H1 (cell line): ENCODE results near the gene MACF1. TPM values are rescaled to one million over a fixed set of nuclear protein-coding genes. Genes with fewer than 3 reads are reported as not detected.

Experiments used
- CTCF ChIA-PET: fragments of 300-600 bp; sonication (Branson Sonifier 250); formaldehyde crosslinking; loops from one replicate; lab custom pipeline; 2021; ENCODE audit not compliant: partially characterized antibody; lab: Charles Lee
- POLR2A ChIA-PET: fragments of 300-600 bp; sonication (Branson Sonifier 250); formaldehyde crosslinking; loops from one replicate; lab custom pipeline; 2021; ENCODE audit warnings: inconsistent platforms; ENCODE audit not compliant: partially characterized antibody; lab: Charles Lee
- DNase-seq, 2 experiments: peaks; one replicate each; pipeline versions ENCODE4 v3.0.0 to v3.0.0-alpha.2; 2010 to 2022; ENCODE audit warnings: low spot score in 2 of 2, low read depth in 1 of 2, mixed read lengths in 1 of 2
- FAIRE-seq: peaks from 2 replicates; lab custom pipeline; 2011; peaks lifted over from hg19 to GRCh38; lab: Jason Lieb, UNC
- H2AFZ ChIP-seq: 2 replicates; pipeline ENCODE4 v1.8.1; 2012; ENCODE audit warnings: low read length, inconsistent platforms
- H2AK5ac ChIP-seq: 2 replicates; pipeline ENCODE4 v1.6.1; 2013; ENCODE audit warnings: low read depth, low read length
- H2BK120ac ChIP-seq: replicated peaks from 2 replicates; pipeline ENCODE3; 2013; ENCODE audit warnings: low read depth, low read length, inconsistent platforms
- H2BK12ac ChIP-seq: 2 replicates; pipeline ENCODE4 v1.6.1; 2013; ENCODE audit warnings: low read depth, low read length
- H2BK15ac ChIP-seq: 2 replicates; pipeline ENCODE4 v1.6.1; 2013; ENCODE audit warnings: low read length
- H2BK20ac ChIP-seq: 2 replicates; pipeline ENCODE4 v1.6.1; 2013; ENCODE audit warnings: low read length
- H2BK5ac ChIP-seq: 2 replicates; pipeline ENCODE4 v1.6.1; 2013; ENCODE audit warnings: low read depth, low read length
- H3K14ac ChIP-seq: 2 replicates; pipeline ENCODE4 v1.6.1; 2013; ENCODE audit warnings: inconsistent platforms; ENCODE audit not compliant: insufficient read length
- H3K18ac ChIP-seq: 2 replicates; pipeline ENCODE4 v1.6.1; 2013; ENCODE audit warnings: low read length; ENCODE audit errors: extremely low read depth
- H3K23ac ChIP-seq: 2 replicates; pipeline ENCODE4 v1.6.1; 2013; ENCODE audit warnings: inconsistent platforms; ENCODE audit not compliant: insufficient read length
- H3K23me2 ChIP-seq: 2 replicates; pipeline ENCODE4 v1.6.1; 2013; ENCODE audit warnings: low read depth, low read length
- H3K27ac ChIP-seq: 2 replicates; pipeline ENCODE4 v1.6.1; 2011; ENCODE audit warnings: low read depth, low read length, inconsistent platforms
- H3K27me3 ChIP-seq, 4 experiments: replicated peaks in 1 of 4; 1 replicate in 1 of 4; 2 replicates in 3 of 4; pipeline versions ENCODE4 v1.6.1 to v1.8.1; 2011 to 2013; ENCODE audit warnings: low read length in 3 of 4, mild to moderate bottlenecking in 3 of 4, inconsistent platforms in 2 of 4, mixed read lengths in 2 of 4, moderate library complexity in 1 of 4; ENCODE audit not compliant: control insufficient read depth in 3 of 4, insufficient read depth in 3 of 4; ENCODE audit errors: extremely low read depth in 1 of 4
- H3K36me3 ChIP-seq, 4 experiments: 2 replicates each; pipeline versions ENCODE4 v1.6.1 to v1.8.1; 2011 to 2013; ENCODE audit warnings: mild to moderate bottlenecking in 4 of 4, low read length in 3 of 4, moderate library complexity in 2 of 4, control low read depth in 1 of 4, inconsistent platforms in 1 of 4; ENCODE audit not compliant: insufficient read depth in 4 of 4, control insufficient read depth in 2 of 4
- H3K4ac ChIP-seq: replicated peaks from 2 replicates; pipeline ENCODE3; 2013; ENCODE audit warnings: low read length, low read depth, mixed read lengths, inconsistent platforms; ENCODE audit not compliant: insufficient read length
- H3K4me1 ChIP-seq, 4 experiments: replicated peaks in 1 of 4; 1 replicate in 1 of 4; 2 replicates in 3 of 4; pipeline versions ENCODE4 v1.6.1 to v1.8.1; 2011 to 2013; ENCODE audit warnings: low read length in 3 of 4, inconsistent platforms in 2 of 4, mixed read lengths in 1 of 4; ENCODE audit not compliant: insufficient read depth in 4 of 4, control insufficient read depth in 3 of 4
- H3K4me2 ChIP-seq, 2 experiments: 2 replicates each; pipeline versions ENCODE4 v1.6.1 to v1.8.1; 2011 to 2013; ENCODE audit warnings: low read depth in 2 of 2, low read length in 2 of 2, control low read depth in 1 of 2, inconsistent platforms in 1 of 2, mild to moderate bottlenecking in 1 of 2; ENCODE audit not compliant: insufficient read depth in 1 of 2
- H3K4me3 ChIP-seq, 4 experiments: fragments of 200-600, 300-600 bp in 1 of 4; sonication (generic), shearing (Covaris generic), sonication (Bioruptor Twin) in 1 of 4; 2 replicates each; pipeline versions ENCODE4 v1.5.1 to v1.8.1; 2011 to 2016; ENCODE audit warnings: low read length in 4 of 4, low read depth in 3 of 4, control low read depth in 2 of 4, inconsistent platforms in 2 of 4, mild to moderate bottlenecking in 2 of 4, mixed read lengths in 1 of 4, moderate library complexity in 1 of 4; ENCODE audit not compliant: insufficient read depth in 2 of 4; ENCODE audit errors: extremely low read depth in 1 of 4
- H3K56ac ChIP-seq: replicated peaks from 2 replicates; pipeline ENCODE3; 2013; ENCODE audit warnings: low read depth, mild to moderate bottlenecking, mixed read lengths, low read length, inconsistent platforms; ENCODE audit not compliant: insufficient read length
- H3K79me1 ChIP-seq: 2 replicates; pipeline ENCODE4 v1.6.1; 2013; ENCODE audit warnings: low read depth, low read length, control low read depth
- H3K79me2 ChIP-seq, 2 experiments: 2 replicates each; pipeline versions ENCODE4 v1.6.1 to v1.8.1; 2012 to 2013; ENCODE audit warnings: low read length in 2 of 2, mild to moderate bottlenecking in 2 of 2, inconsistent platforms in 1 of 2; ENCODE audit not compliant: insufficient read depth in 2 of 2, control insufficient read depth in 1 of 2
- H3K9ac ChIP-seq, 4 experiments: replicated peaks in 1 of 4; 1 replicate in 1 of 4; 2 replicates in 3 of 4; pipeline versions ENCODE4 v1.6.1 to v1.8.1; 2011 to 2013; ENCODE audit warnings: low read depth in 3 of 4, low read length in 3 of 4, control low read depth in 2 of 4, mild to moderate bottlenecking in 2 of 4, moderate library complexity in 2 of 4, inconsistent platforms in 1 of 4; ENCODE audit errors: extremely low read depth in 1 of 4
- H3K9me3 ChIP-seq, 2 experiments: 2 replicates each; pipeline versions ENCODE4 v1.6.1 to v1.8.1; 2012 to 2013; ENCODE audit warnings: mild to moderate bottlenecking in 2 of 2, moderate library complexity in 2 of 2, control low read depth in 1 of 2, inconsistent platforms in 1 of 2, low read depth in 1 of 2, low read length in 1 of 2, mixed read lengths in 1 of 2; ENCODE audit not compliant: insufficient read depth in 2 of 2
- H4K20me1 ChIP-seq, 2 experiments: replicated peaks in 1 of 2; 2 replicates each; pipeline versions ENCODE3 to v1.8.1; 2011 to 2013; ENCODE audit warnings: inconsistent platforms in 2 of 2, low read length in 2 of 2, mild to moderate bottlenecking in 1 of 2; ENCODE audit not compliant: insufficient read depth in 2 of 2, control insufficient read depth in 1 of 2
- H4K5ac ChIP-seq: 2 replicates; pipeline ENCODE4 v1.6.1; 2013; ENCODE audit warnings: low read length, low read depth, mixed read lengths, inconsistent platforms; ENCODE audit not compliant: insufficient read length
- H4K8ac ChIP-seq: 2 replicates; pipeline ENCODE4 v1.8.0; 2013; ENCODE audit warnings: mild to moderate bottlenecking, moderate library complexity, low read length, inconsistent platforms; ENCODE audit not compliant: insufficient read depth; ENCODE audit errors: extremely low read depth
- H4K91ac ChIP-seq: replicated peaks from 2 replicates; pipeline ENCODE3; 2013; ENCODE audit warnings: low read length, mixed read lengths, inconsistent platforms; ENCODE audit not compliant: insufficient read length
- ASH2L ChIP-seq: fragments of 200-600, 300-600 bp; sonication (generic); IDR thresholded peaks from one replicate; pipeline ENCODE4 v1.7.1; 2017; ENCODE audit warnings: low read length
- BACH1 ChIP-seq: IDR thresholded peaks from 2 replicates; pipeline ENCODE4 v1.6.1; 2012; ENCODE audit warnings: low read length, improper control_type of control experiment
- CREB1 ChIP-seq: IDR thresholded peaks from 2 replicates; pipeline ENCODE4 v1.6.1; 2012; ENCODE audit warnings: inconsistent platforms
- FOSL1 ChIP-seq: IDR thresholded peaks from 2 replicates; pipeline ENCODE4 v1.6.1; 2011; ENCODE audit warnings: mild to moderate bottlenecking, low read depth, low read length, moderate library complexity; ENCODE audit not compliant: insufficient read depth
- JUND ChIP-seq: IDR thresholded peaks from 2 replicates; pipeline ENCODE4 v1.6.1; 2011; ENCODE audit warnings: mild to moderate bottlenecking, improper control_type of control experiment, low read length
- KDM1A ChIP-seq: fragments of 200-600, 300-600 bp; sonication (generic); IDR thresholded peaks from 2 replicates; pipeline ENCODE4 v1.7.1; 2016; ENCODE audit warnings: mild to moderate bottlenecking, low read length, borderline replicate concordance
- MAFK ChIP-seq: IDR thresholded peaks from 2 replicates; pipeline ENCODE4 v1.6.1; 2012; ENCODE audit warnings: low read depth, mild to moderate bottlenecking, improper control_type of control experiment, low read length
- RBBP5 ChIP-seq: IDR thresholded peaks from 2 replicates; pipeline ENCODE4 v1.7.1; 2012; ENCODE audit warnings: low read depth, mild to moderate bottlenecking, inconsistent platforms, low read length, moderate library complexity, borderline replicate concordance
- RFX5 ChIP-seq: IDR thresholded peaks from 2 replicates; pipeline ENCODE4 v1.6.1; 2011; ENCODE audit warnings: low read depth, low read length, improper control_type of control experiment, borderline replicate concordance
- SIN3A ChIP-seq, 2 experiments: IDR thresholded peaks in 1 of 2; conservative IDR thresholded peaks in 1 of 2; 2 replicates each; pipeline ENCODE4 v1.6.1; 2011 to 2012; ENCODE audit warnings: low read length in 2 of 2, improper control_type of control experiment in 1 of 2, low read depth in 1 of 2, mild to moderate bottlenecking in 1 of 2
- SP2 ChIP-seq: IDR thresholded peaks from 2 replicates; pipeline ENCODE4 v1.6.1; 2012; ENCODE audit warnings: mild to moderate bottlenecking, low read length, inconsistent platforms
- SP4 ChIP-seq: IDR thresholded peaks from 2 replicates; pipeline ENCODE4 v1.6.1; 2012; ENCODE audit warnings: low read length, inconsistent platforms
- TEAD4 ChIP-seq: IDR thresholded peaks from 2 replicates; pipeline ENCODE4 v1.6.1; 2012; ENCODE audit warnings: low read depth, low read length, inconsistent platforms, mixed read lengths
- WGBS, 2 experiments: shearing (Covaris generic) in 1 of 2; methylation state at CpG; one replicate each; pipeline versions ENCODE4 v1.1.6 to v1.1.7; 2013 to 2015; ENCODE audit warnings: low lambda C conversion rate in 2 of 2, mixed read lengths in 2 of 2, inconsistent platforms in 1 of 2, low coverage in 1 of 2, missing lambda C conversion rate in 1 of 2; ENCODE audit not compliant: insufficient replicate concordance in 2 of 2, insufficient coverage in 1 of 2, insufficient read length in 1 of 2; ENCODE audit errors: extremely low coverage in 1 of 2, missing lambda C conversion rate in 1 of 2; 5-methylcytosine and 5-hydroxymethylcytosine counted together
- polyA plus RNA-seq, 7 experiments: library from polyadenylated mRNA; depleted of rRNA in 3 of 7; stranded (reverse) in 5 of 7; unstranded in 2 of 7; fragments of >200 nt in 5 of 7; fragments of 200-250 nt in 2 of 7; gene quantifications; 1 replicate in 5 of 7; 2 replicates in 1 of 7; 4 replicates in 1 of 7; pipeline versions ENCODE4 v1.2.1 to v1.2.3, GENCODE V29; 2011 to 2013; ENCODE audit warnings: missing spikeins in 2 of 7, mixed read lengths in 2 of 7
- total RNA-seq: library from RNA; stranded (reverse); fragmentation: NEBNext Ultra II Directional; extraction: Animal tissue kit (Norgen Biotek cat#: 25700); gene quantifications from 2 replicates; pipeline ENCODE4 v1.2.1, GENCODE V29; 2021
- TF ChIP-seq, protein P1 (sequence below): IDR thresholded peaks from 2 replicates; pipeline ENCODE4 v1.6.1; 2011; ENCODE audit warnings: low read depth, mild to moderate bottlenecking, low read length; ENCODE audit not compliant: insufficient read depth

MACF1 gene
- total and polyA plus RNA-seq, 2 of the 8 experiments (the other 6 are each of a cell fraction or from before 2014, with no cell fraction given) = 59.8 to 285 TPM

DNA sequence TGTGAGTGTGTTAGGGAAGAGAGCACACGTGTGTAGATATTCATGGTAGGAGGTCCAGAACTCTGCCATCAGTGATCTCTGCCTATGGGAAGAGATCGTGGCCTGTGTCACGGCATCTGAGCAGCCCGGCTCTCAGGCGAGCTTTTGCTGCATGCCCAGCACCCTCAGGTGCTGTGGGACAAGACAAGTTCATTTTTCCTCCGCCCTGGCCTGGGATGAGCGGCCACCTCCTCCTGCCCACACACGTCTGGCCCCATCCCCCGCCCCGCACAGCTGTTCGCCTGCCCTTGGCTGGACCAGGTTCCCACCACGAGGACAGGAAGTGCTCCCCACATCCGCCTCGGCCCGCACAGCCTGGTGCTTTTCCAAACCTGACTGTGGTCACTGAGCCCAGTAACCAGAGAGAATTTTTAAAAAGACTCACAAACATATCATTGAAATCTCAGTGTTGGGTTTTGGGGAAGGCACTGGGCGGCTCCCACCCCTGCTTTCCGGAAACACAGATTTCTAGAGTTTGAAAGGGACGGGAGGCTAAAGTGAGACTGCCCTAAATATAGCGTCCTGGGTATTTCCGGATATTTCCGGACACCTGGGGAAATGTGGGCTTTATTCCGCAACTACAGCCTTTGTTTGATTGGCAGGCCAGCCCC lies 305.0 kb downstream of the MACF1 start:
- Histone ChIP-seq H3K79me1 (no peaks in the 10 kb centered on the region), H4K20me1 (no peaks in the 10 kb centered on the region), H2BK12ac (no peak overlapping the region), H3K4me3 (no peak overlapping the region), H4K5ac (no peak overlapping the region), H4K8ac (no peak overlapping the region), H3K9me3 (no peaks in the 10 kb centered on the region), H3K23me2 (no peaks in the 10 kb centered on the region), H3K27ac (no peak overlapping the region), H3K27me3 (peaks cover under 1 to 3% (median 2%) of the 10 kb centered on the region in 4 experiments; a peak in 5 of 7 replicates), H3K18ac (no peak overlapping the region), H2BK5ac (no peak overlapping the region), H3K23ac (no peak overlapping the region), H3K9ac (no peak overlapping the region), H3K4me2 (no peak overlapping the region), H3K4me1 (no peaks in the 10 kb centered on the region; a peak in 1 of 7 replicates), H3K79me2 (no peaks in the 10 kb centered on the region), H2BK20ac (no peak overlapping the region), H2BK120ac (no peak overlapping the region), H3K56ac (no peak overlapping the region), H3K14ac (no peak overlapping the region), H3K4ac (no peak overlapping the region), H2BK15ac (no peak overlapping the region), H2AK5ac (no peak overlapping the region), H3K36me3 (no peaks in the 10 kb centered on the region), H2AFZ (no peak overlapping the region), H4K91ac (no peak overlapping the region)
- DNase-seq (no peak), FAIRE-seq (no peak)
- ChIA-PET POLR2A (interaction anchor here (2.0 kb wide), 1 partner anchor 18 kb away, joined by 6 read pairs; the partner anchor contains the start of gene BMP8A), CTCF (interaction anchor here (0.6 to 2.0 kb wide), 4 partner anchors 17 to 544 kb away, joined by 3 to 12 read pairs (median 5); no protein-coding TSS in a partner anchor)
- whole genome bisulfite sequencing, 2 experiments = 84% methylated on average over 21 of the region's 22 CpGs; no CpG with 5 or more reads in 1 of the 2 experiments
- TF ChIP-seq RFX5 = no peak
- no peak for TF ChIP-seq SP2
- no peak for TF ChIP-seq MAFK
- no peak for TF ChIP-seq SP4
- TF ChIP-seq, protein P1, sequence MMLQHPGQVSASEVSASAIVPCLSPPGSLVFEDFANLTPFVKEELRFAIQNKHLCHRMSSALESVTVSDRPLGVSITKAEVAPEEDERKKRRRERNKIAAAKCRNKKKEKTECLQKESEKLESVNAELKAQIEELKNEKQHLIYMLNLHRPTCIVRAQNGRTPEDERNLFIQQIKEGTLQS = no peak
- TF ChIP-seq RBBP5 = no peak
- no peak for TF ChIP-seq FOSL1
- TF ChIP-seq TEAD4 = no peak
- TF ChIP-seq SIN3A (conservative IDR thresholded peaks at IDR 0.05 in 1 of 2, IDR thresholded peaks at IDR 0.05 in 1 of 2; ENCODE audit: low read depth in 1 of 2, low read length in 2 of 2) = no peak
- TF ChIP-seq ASH2L = no peak
- TF ChIP-seq BACH1 = no peak
- no peak for TF ChIP-seq CREB1
- TF ChIP-seq JUND = no peak
- no peak for TF ChIP-seq KDM1A
